ENCODE results near the gene ZP4.
A peak's percentile ranks its signal among the peaks of the same experiment; 100 is the strongest.

The ZP4 gene, protein sequence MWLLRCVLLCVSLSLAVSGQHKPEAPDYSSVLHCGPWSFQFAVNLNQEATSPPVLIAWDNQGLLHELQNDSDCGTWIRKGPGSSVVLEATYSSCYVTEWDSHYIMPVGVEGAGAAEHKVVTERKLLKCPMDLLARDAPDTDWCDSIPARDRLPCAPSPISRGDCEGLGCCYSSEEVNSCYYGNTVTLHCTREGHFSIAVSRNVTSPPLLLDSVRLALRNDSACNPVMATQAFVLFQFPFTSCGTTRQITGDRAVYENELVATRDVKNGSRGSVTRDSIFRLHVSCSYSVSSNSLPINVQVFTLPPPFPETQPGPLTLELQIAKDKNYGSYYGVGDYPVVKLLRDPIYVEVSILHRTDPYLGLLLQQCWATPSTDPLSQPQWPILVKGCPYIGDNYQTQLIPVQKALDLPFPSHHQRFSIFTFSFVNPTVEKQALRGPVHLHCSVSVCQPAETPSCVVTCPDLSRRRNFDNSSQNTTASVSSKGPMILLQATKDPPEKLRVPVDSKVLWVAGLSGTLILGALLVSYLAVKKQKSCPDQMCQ

DNA sequence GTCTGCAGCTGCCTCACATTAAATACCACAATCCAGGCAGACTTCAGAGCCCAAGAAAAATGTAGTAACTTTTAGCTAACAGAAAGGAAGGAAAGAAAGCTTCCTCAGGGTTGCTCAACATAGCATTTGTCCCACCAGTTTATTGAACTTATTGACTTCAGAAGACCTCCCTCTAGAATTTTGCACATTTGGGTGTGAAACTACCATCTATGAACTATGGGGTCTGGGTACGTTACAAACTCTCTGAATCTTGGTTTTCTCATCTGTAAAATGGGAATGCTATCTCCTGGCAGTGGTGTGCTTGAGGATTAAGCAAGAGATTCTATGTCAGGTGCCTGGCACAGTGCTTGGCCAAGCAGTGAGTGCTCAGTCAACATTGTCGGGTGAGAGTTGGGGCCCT is at the start of gene ZP4:
Gene ZP4 (minus strand): TSS at position 101 of the 400 bp plus-strand sequence. CDS start 287 bp downstream, outside the sequence.
- DNase-seq, result no peak

DNA sequence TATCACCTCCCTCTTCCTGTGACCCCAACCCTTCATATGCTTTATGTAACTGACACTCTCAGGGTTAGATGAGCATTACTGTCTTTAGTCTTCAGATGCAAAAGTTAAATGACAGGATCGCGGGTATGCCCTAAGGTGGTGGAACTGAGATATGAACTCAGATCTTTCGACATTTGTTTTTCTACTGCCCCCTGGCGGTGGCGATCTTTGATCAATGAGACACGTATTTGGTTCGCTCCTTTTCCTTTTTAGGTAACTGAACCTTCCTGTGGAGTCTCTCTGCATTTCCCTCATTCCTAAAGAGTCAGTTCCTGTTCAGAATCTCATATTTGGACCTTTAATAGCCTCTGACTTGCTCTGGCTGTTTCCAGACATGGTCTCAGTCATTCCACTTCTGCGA is 47.8 kb upstream of the ZP4 start:
- no peak for DNase-seq

DNA sequence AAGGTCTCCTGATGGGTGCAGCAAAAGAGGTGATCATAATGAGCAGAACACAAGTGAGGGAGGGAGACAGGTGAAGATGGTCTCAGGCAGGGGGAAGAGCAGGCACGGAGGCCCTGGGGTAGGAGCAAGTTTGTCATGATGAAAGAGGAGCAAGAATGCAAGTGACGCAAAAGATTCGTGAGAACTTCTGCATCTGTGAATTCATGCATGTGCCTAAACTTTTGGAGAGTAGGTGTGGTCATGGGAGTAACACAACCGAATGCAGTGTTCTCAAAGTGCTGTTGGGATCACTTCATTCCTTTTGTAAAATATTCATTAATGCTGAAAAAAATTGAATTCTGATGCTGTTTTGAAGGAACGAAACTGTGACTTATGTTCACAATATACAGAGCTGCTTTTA is 47.3 kb upstream of the ZP4 start:
- DNase-seq, result no peak

DNA sequence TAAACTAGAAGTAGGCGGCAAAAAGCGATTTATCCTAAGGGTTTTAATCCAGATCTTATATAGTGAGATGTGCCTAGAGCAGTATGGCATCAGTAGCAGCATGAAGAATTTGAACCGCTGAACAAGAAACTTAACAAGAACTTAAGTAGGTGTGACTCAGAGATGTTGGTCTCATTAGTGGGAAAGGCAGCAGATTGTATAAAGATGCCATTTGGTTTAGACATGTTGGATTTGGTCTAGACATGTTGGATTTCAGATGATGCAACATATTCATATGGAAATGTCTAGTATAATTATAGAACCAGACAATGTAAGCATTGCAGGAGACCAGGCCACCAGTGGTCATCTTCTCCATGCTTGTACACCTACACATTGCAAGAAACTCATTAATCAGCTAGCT is 42.1 kb upstream of the ZP4 start:
- DNase-seq, result no peak

DNA sequence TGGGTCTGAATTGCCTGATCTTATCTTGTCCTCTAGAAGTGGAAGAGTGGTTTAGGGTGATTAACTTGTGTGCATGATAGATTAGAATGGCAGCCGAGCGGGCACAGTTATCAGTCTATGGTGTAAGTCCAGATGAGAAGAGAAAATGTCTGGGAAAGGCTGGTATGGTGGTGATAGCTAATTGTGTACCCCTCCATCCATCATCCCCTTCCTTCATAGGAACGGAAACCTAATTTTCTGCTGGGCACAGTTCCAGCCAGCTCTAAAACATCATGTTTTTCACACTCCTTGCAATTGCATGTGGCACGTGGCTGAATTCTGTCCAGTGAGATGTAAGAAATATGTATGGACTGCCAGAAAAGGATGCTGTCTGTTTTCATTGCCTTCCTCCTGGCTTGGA is 40.9 kb upstream of the ZP4 start:
- no peak for DNase-seq

DNA sequence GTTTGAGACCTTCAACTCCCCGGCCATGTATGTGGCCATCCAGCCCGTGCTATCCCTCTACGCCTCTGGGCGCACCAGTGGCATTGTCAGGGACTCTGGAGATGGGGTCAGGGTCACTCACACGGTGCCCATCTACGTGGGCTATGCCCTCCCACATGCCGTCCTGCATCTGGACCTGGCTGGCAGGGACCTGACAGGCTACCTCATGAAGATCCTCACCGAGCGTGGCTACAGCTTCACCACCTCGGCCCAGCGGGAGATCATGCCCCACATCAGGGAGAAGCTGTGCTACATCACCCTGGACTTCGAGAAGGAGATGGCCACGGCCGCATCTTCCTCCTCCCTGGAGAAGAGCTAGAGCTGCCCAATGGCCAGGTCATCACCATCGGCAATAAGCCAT is 36.5 kb upstream of the ZP4 start:
- DNase-seq, result no peak

DNA sequence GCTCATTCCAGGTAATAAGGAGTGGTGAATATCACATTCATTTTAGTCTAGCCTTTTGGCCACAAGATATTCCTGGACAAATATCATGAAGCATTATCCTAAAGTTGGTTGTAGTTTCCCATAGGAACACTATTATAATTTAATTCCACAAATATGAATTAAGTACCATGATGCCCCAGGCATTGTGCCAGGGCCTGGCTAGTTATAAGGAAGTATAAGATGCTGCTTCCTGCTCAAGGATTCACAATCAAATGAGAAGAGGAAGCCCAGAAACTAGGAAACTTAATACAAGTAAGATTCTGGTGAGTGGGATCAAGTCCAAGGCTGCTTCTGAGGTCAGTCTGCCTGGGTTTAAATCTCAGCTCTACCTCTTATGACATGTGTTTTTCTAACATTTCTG is 30.6 kb upstream of the ZP4 start:
- no peak for DNase-seq

DNA sequence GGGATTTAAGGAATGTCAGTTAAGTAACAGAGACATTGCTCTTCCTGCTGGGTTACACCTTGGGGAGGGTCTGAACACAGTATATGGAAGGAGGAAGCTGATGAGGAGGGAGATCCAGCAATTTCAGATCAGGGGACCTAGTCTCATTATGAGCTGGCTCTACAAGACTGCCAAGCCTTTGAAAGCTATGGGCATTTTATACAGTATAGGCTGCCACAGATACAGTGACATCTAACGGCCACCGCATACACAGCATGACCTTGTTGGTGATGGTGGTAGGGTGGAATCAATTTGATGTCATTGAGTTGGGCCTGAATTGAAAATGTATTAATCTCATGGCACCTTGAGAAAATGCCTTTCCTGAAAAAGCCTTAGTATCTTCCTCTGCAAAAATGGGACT is 22.6 kb upstream of the ZP4 start:
- DNase-seq, result no peak

DNA sequence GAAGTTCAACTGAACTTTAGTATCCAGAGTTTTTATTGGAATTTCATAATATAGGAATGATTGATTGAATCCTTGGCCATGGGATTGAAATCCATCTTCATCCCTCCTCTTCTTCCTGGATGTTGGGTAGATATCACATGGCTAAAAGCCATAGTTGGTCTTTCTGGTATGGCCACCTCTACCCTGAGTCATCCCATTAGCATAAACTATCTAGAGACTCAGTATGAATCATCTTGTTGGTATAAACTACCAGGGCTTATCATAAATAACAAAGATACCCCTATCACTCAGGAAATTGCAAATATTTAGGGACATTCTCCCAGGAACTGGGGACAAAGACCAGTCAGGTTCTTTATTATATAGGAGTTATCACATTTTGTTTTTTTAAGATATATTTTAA is 21.2 kb upstream of the ZP4 start:
- no peak for DNase-seq

DNA sequence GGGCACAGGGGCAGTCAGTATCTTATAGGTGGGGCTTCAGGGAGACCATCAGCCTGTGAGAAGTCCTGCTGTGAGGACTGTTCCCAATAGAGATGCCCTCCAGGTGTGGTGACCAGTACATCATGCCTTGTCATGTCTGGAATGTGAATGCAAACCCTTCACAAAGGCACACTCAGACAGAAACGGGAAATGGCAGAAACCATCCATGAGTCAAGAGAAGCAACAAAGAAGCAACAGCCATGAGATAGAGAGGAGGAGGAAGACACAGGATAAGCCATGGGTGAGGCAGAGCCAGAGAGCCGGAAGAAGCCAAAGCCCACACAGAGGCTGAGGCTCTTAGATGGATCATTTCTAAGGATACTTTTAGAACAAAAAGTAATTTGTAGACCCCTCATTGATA is 20.1 kb upstream of the ZP4 start:
- DNase-seq, result no peak

DNA sequence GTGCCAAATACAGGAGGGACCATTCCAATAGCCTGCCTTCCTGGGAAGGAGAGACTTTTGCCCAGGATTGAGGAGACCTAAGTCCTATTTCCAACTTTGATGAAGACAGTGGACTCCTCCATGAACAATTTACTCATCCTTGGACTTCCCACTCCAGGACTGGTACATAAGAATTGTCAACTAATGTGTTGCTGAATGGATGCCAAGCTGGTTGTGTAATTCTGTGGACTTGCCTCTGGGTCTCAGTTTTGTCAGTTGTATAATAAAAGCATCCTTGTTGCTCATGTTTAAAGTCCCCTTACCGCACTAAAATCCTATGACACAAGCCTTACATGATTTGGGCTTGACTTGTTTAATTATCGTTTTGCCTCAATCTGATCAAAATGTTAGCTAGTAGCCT is 13.2 kb upstream of the ZP4 start:
- DNase-seq, result no peak

DNA sequence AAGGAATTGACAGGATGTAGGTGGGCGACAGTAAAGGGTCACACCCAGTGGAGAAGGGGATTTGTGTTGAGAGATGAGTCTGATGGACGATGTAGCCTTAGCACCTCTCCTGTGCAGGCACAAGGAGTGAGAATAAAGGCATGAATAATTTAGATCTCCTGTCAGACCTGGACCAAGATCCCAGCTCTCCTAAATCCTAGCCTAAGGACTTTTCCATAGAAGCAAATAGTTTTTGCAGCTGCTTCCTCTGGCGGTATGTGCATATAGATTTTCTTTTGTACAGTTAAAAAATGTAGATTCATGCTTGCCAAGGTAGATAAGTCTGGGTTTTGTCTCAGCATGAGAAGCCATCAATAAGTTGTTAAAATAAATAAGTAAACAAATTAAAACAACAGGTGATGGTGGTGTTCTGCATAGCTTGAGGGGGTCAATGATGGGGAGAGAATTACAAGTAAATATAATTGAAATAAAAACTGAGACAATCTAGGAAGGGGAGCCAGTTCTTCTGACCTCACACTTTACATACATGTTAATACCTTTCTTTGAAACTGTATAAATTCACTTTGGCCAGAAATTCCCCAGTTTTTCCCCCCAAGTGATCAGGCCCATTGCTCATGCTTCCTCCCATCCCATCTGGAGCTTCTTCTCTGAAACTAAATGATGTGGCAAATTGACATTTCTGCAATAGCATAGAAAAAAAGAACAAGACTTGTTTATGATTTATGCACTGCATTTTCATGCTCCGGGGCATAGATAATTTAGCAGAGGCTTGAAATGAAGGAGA is 12.4 kb upstream of the ZP4 start:
- DNase-seq, result no peak

DNA sequence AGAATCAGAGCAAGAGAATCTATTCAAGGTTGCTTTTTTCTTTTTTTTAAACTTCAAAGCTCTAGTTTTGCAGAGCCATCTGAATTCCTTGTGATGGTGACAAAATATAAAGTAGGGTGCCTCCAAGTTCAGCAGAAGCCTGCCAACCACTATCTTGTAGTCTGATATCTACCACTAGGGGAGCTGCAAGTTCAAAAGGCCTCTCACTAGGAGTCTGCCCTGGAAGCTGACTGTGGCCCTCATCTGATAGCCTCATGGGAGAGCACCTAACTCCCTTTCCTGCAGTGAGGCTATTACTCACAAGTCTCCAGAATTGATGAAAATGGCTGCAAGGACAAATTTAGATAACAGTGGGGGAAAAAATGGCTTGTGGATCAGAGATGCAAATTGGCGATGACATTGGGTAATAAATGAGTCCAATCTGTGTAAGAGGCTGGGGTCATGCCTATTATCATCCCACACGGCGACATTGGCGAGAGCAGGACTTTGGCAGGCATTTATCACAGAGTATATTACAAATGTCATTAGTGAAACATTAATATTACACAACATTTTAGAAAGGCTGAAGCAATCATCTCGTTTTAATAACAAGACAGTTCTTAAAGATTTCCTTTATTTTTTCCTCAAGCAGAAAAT is 10.7 kb upstream of the ZP4 start:
- peak; percentile 3 for DNase-seq

DNA sequence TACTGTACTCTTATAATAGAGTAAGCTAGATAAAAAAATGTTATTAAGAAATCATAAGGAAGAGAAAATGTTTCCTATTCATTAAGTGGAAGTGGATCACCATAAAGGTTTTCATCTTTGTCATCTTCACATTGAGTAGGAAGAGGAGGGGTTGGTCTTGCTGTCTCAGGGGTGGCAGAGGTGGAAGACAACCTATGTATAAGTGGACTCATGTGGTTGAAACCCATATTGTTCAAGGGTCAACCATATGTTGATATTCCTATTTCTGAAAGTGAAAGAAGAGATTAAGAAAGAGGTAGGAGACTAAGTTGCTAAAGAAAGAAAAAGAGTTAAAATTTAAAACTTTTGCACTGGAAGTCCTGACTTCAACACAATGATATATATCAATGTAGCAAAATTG is 4.9 kb upstream of the ZP4 start:
- no peak for DNase-seq

DNA sequence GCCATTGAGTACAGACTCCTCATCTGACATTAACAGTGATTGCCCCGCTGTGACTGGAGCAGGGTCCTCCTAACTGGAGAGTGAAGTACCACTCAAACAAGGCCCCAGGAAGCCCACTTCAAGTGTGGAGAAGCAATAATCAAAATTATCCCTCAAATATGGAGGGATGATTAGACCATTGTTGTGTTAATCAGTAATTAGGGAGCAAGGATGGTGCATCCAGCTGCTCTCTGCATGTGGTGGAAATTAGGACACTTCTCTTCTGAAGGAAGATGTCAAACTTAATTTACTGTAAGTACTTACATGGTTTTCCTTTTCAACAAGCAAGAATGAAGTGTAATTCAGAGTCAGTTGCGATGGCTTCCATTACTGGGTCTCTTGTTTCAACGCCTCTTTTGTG is 3.4 kb upstream of the ZP4 start:
- no peak for DNase-seq

DNA sequence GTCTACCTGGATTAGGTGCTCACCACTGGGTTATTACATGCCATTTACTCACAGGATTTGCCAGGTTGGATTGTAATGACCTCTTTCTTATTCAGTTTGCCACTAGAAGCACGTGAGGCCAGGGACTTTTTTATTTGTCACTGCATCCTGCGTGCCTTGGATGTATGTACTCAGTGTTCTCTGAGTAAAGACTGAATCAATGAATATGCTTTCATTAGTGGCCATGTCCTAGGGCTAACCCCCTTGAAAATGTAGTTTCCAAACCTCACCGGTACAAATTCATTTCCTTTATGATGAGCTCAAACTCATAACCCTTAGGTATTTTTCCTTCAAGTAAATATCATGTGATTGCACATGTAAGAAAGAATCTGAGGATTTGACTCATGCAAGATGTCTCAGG is 1.3 kb upstream of the ZP4 start:
- DNase-seq, result no peak

DNA sequence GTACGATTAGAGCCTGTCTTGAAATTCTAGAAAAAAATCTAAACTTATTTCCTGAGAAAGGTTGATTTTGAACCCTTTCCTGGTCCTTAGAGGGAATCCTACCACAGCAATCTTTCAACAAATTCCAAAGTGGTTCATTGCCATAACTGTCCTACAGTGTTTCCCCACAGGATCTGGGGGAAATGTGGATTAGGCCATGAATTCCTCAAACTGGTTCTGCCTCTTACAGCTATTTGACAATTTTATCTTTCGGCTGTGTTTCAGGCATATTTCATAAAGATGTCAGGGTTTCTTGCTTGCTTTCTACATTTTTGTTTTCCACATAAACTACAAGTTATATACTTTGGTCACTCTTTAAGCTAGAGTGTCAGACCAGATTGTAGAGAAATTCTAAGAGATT is 544 bp upstream of the ZP4 start:
- DNase-seq, result no peak

DNA sequence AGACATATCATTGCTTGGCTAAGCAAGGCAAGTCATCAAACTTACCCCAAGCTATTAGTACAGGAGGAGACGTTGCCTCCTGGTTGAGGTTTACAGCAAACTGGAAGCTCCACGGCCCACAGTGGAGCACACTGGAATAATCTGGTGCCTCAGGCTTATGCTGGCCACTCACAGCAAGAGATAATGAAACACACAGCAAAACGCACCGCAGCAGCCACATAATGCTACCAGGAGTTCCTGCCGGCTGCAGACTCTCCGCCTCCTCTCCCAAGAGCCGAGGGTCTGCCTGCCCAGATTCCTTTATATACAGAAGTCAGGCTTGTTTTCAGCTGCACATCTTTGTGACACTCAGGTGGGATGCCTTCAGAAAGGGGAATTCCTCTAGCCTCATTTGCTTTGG is 306 bp downstream of the ZP4 start:
- no peak for DNase-seq

DNA sequence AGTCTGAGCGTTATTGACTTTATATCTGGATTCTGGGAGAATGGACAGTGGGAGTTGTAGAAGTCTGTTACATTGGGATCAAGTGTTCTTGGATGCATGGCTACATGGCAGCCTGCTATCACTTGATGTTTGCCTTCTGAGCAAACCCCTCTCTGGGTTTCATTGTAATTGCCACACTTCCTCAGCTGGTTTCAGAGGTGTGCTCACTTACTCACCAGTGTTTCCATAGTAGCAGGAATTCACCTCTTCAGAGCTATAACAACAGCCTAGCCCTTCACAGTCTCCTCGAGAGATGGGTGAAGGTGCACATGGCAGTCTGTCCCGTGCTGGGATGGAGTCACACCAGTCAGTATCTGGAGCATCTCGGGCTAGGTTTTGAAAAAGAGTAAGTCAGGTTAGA is 2.6 kb downstream of the ZP4 start:
- DNase-seq, result no peak

DNA sequence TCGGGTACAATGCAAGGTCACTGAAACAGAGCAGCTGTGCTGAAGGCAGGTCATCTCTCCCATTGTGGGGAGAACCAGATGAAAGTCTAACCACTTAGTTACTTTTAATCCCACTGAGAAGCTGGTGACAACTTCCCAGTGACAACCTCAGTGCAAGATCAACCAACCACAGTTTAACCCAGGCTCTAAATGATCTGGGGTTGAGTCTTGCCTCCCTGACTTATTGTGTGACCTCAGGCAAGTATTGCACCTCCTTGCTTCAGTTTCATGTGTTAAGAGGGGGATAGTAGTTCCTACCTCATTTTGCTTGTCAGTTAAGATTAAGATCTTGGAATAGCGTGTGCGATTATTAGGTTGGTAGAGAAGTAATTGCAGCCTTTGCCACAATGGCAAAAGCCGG is 3.2 kb downstream of the ZP4 start:
- no peak for DNase-seq

DNA sequence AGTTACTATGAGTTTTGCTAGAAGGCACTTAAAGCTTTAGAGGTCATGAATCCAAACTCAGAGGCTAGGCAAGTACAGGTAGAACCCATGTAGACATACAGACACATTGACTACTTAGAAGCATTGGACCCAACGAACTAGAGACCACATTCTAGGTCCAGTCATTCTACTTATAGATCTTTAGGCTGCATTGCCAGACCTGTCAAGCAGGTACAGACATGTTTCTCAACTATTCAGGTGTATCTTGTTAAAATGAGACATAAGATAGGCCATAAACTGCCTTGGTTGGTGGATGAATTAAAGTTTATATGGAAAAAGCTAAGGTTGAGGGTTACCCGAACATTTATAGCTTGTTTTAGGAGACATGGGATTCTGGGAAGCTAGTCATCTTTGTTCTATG is 6.5 kb downstream of the ZP4 start:
- no peak for DNase-seq

DNA sequence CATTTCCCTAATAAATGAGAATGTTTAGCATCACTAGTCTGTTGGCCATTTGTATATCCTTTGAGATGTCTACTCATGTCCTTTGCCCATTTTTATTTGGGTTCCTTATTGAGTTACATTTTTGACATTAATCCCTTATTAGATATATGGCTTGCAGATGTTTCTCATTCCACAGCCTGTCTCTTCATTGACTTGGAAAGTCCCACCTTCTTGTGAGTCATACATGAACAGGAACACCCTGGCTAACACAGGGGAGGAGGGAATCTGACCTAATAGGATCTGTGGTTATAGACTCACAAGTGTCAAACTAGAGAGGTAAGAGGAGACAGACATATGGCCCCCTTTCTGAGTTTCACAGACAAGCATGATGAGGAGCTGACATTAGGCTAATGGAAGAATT is 11.5 kb downstream of the ZP4 start:
- no peak for DNase-seq

DNA sequence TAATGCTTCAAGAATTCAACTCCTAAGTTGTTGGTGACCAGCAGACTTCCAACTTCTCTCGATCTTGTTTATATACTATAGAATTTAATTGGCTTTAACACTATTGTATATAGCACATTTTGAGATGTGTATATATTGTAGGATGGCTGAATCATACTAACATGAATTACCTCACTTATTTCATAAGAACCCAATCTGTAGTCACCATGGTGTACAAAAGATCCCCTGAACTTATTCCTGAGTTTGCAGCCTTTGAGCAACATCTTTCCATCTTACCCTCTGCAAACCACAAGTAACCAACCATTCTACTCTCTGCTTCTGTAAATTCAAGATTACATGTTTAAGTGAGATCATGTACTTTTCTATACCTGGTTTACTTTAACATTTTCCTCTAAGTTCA is 12.3 kb downstream of the ZP4 start:
- no peak for DNase-seq

DNA sequence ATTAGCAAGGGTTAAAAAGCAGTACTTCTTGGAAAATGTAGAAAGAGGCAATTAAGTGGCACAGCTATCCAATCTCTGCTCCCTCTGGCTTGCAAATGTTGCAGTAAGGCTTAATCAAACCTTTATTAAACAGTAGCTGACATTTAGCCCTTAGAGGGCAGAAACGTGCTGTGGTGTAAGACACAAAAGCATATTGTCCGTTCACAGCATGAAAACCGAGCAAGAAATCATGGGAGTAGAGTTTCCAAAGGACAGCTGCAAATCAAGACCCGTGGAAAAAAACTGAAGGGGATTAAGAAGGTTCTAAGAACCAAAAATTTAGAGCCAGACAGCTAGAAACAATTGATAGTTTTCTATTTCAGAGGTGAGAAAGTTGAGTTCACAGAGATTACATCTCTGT is 13.1 kb downstream of the ZP4 start:
- DNase-seq, result no peak
